ENCODE results near the gene TPM4.

DNA sequence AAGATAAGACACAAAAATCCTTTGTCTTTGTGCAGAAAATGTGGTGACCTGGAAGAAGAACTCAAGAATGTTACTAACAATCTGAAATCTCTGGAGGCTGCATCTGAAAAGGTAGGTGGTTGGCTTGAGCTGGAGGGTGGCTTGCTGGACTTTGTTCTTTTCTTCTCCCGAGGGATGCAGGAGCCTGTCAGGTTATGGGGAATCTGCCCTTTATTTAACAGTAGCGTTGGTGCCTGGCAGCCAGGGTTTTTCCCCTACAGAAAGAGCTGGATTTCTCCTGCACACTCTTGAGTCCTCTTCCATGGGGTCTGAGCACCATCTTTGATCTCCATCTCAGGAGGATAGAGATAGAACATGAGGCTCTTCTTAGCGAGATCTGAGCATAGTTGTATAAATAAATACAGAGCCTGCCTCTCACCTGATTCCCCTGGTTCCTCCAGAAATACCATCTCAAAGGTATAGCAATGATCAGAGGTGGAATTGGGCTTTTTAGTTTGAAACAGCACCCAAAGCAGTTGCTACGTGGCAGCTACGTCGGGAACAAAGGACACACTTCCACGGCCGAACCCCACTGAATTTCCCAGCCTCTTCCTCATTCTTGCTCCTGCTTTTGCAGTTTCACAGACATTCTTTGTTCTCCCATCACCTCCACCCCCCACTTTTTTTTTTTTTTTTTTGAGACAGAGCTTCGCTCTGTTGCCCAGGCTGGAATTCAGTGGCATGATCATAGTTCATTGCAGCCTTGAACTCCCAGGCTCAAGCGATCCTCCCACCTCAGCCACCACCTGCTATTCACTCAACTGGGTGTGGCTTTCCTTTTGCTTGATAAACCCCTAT, 12.9 kb downstream of the TPM4 start:
- TF ChIP-seq, protein P1, sequence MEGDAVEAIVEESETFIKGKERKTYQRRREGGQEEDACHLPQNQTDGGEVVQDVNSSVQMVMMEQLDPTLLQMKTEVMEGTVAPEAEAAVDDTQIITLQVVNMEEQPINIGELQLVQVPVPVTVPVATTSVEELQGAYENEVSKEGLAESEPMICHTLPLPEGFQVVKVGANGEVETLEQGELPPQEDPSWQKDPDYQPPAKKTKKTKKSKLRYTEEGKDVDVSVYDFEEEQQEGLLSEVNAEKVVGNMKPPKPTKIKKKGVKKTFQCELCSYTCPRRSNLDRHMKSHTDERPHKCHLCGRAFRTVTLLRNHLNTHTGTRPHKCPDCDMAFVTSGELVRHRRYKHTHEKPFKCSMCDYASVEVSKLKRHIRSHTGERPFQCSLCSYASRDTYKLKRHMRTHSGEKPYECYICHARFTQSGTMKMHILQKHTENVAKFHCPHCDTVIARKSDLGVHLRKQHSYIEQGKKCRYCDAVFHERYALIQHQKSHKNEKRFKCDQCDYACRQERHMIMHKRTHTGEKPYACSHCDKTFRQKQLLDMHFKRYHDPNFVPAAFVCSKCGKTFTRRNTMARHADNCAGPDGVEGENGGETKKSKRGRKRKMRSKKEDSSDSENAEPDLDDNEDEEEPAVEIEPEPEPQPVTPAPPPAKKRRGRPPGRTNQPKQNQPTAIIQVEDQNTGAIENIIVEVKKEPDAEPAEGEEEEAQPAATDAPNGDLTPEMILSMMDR (IDR thresholded peaks at IDR 0.05; ENCODE audit: low read depth, low read length, poor library complexity, severe bottlenecking), result no peak
- TF ChIP-seq EZH2phosphoT487 (IDR thresholded peaks at IDR 0.05; ENCODE audit: borderline replicate concordance, low read length), result no peak
